Skeletal muscle satellite cell (primary cell): Measurements from ENCODE around the gene TSC22D3.
A peak's percentile ranks its signal among the peaks of the same experiment; 100 is the strongest.
"Not testable (repeated sequence)": the region's sequence is repeated elsewhere in the genome, so short reads cannot be mapped to it uniquely, and the experiment has no call there.

ENCODE experiments used
- H3K27me3 ChIP-seq: 2 replicates; pipeline ENCODE4 v1.7.0; 2013; ENCODE audit warnings: low read length; ENCODE audit not compliant: control insufficient read depth, insufficient read depth
- H3K36me3 ChIP-seq: 2 replicates; pipeline ENCODE4 v1.7.0; 2013; ENCODE audit warnings: mild to moderate bottlenecking, control low read depth, low read length; ENCODE audit not compliant: insufficient read depth
- H3K4me1 ChIP-seq: 2 replicates; pipeline ENCODE4 v1.7.0; 2013; ENCODE audit warnings: low read length; ENCODE audit not compliant: control insufficient read depth, insufficient read depth
- H3K4me2 ChIP-seq: 2 replicates; pipeline ENCODE4 v1.7.0; 2013; ENCODE audit warnings: mild to moderate bottlenecking, low read length
- H3K4me3 ChIP-seq: 2 replicates; pipeline ENCODE4 v1.7.0; 2013; ENCODE audit warnings: low read length
- H3K9ac ChIP-seq: 2 replicates; pipeline ENCODE4 v1.7.0; 2013; ENCODE audit warnings: mild to moderate bottlenecking, low read depth, low read length, moderate library complexity
- H3K9me3 ChIP-seq: replicated peaks from 2 replicates; pipeline ENCODE4 v1.7.0; 2013; ENCODE audit warnings: mild to moderate bottlenecking, control low read depth, low read length

The TSC22D3 gene

DNA sequence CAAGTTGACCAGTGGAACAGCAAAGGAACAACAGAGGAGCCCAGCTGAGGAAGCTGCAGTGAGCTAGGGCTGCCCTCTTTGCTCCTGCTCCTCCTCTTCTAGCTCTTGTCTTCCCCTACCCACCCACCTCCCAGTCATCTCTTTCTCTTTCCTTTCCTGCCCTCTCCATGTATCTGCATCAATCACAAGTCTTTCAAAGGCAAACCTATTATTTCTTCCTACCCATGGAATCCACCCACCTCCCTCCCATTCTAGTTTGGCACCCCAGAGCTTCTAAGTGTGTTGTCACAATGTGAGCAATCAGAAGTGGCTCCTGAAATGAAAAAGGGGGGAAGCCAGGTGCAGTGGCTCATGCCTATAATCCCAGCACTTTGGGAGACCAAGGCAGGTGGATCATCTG, 69.3 kb downstream of the TSC22D3 start:
- Histone ChIP-seq H3K4me2 (no peak overlapping the region), H3K9me3 (no peaks in the 10 kb centered on the region), H3K9ac (no peak overlapping the region), H3K27me3 (no peaks in the 10 kb centered on the region), H3K36me3 (no peaks in the 10 kb centered on the region), H3K4me3 (no peak overlapping the region), H3K4me1 (peaks cover 23% of the 10 kb centered on the region)

DNA sequence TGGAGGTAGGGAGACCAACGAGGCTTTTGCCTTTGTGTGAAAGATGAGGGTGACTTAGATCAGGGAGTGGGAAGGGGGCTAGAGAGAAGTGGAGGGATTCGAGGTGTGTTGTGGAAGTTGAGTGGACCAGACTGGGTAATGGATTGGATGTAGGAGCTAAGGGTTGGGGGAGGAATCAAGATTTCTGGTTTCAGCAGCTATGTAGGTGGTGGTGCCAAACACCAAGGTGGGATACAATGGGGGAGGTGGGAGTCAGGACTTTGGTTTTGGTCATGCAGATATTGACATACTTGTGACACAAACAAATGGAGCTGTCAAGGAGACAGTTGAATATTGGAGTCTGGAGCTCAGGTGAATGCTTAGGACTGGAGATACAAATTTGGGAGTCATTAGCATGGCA, 71.0 kb downstream of the TSC22D3 start:
- Histone ChIP-seq H3K4me2 (no peak overlapping the region), H3K9ac (no peak overlapping the region), H3K9me3 (no peaks in the 10 kb centered on the region), H3K27me3 (no peaks in the 10 kb centered on the region), H3K4me3 (no peak overlapping the region), H3K36me3 (no peaks in the 10 kb centered on the region), H3K4me1 (peaks cover 30% of the 10 kb centered on the region)

DNA sequence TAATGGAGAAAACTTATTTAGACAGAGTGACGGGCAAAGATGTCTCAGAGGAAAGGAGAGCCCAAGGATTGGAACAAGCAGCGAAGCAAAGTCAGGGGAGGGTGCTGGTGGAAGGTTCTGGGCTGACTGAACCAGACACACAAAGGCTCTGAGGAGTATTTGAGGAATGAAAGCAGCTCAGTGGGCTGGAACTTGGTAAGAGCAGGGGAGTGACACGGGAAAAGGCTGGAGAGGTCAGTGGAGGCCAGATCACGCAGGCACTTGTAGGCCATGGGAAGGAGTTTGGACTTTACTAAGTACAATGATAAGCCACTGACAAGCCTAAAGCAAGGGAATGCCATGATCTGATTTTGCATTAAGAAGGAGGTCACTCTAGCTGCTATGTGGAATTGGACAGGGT, 71.4 kb downstream of the TSC22D3 start:
- Histone ChIP-seq H3K4me1 (peaks cover 31% of the 10 kb centered on the region), H3K9ac (no peak overlapping the region), H3K9me3 (no peaks in the 10 kb centered on the region), H3K4me3 (no peak overlapping the region), H3K4me2 (no peak overlapping the region), H3K27me3 (no peaks in the 10 kb centered on the region), H3K36me3 (no peaks in the 10 kb centered on the region)

DNA sequence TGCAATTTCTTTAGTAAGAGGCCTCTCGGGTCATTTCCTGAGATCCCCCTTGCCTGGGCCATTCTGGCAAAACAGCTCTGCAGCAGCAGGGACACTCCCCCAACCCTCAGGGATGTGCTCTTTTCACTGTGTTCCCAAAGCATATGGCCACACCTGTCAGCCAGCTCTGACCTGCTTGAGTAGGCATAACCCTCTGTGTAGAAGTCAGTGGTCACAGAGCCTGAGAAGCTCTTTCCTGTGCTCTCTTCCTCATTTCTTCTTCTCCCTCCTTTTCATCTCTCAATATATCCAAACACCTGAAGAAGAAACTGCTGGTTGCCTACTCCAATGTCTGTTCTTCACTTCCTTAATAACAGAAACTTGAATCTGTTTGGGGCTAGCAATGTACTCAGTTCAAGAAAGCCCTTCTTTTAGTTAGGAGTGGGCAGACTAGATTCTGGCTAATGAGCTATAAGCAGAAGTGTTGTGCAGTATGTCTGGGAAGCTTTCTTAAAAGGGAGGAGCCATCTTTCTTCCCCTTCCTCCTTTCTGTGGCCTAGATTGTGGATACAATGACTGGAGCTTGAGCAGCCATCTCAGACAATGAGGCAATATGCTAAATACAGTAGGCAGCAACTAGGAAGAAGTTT, 74.0 kb downstream of the TSC22D3 start:
- Histone ChIP-seq H3K9ac (no peak overlapping the region), H3K27me3 (no peaks in the 10 kb centered on the region), H3K9me3 (no peaks in the 10 kb centered on the region)

DNA sequence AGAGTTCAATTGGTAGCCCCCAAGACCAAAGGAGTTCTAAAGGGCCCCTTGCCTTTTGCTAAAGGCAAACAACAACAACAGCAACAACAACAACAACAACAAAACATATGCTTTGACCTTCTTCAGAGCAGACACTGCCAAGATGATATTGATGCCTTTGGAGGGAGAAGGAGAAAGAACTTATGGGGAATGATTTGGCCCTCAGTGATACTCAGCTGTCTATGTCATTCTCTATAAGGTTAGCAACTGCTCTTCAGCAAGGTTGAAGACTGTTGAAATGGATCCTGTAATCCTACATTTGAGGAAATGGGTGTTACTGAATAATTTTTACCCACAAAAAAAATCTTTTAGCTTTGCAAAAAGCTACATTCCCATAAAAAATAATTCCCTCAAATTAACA, 74.8 kb downstream of the TSC22D3 start:
- Histone ChIP-seq H3K27me3 (no peaks in the 10 kb centered on the region), H3K4me2 (peak overlapping the region; percentile 50), H3K9ac (peak overlapping the region; percentile 68), H3K4me1 (peaks cover 23% of the 10 kb centered on the region), H3K36me3 (no peaks in the 10 kb centered on the region), H3K9me3 (no peaks in the 10 kb centered on the region), H3K4me3 (no peak overlapping the region)

More for the DNA sequence above, 74.0 kb downstream of the TSC22D3 start:
- Histone ChIP-seq H3K4me3 (no peak overlapping the region), H3K36me3 (no peaks in the 10 kb centered on the region), H3K4me1 (peaks cover 23% of the 10 kb centered on the region), H3K4me2 (no peak overlapping the region)

DNA sequence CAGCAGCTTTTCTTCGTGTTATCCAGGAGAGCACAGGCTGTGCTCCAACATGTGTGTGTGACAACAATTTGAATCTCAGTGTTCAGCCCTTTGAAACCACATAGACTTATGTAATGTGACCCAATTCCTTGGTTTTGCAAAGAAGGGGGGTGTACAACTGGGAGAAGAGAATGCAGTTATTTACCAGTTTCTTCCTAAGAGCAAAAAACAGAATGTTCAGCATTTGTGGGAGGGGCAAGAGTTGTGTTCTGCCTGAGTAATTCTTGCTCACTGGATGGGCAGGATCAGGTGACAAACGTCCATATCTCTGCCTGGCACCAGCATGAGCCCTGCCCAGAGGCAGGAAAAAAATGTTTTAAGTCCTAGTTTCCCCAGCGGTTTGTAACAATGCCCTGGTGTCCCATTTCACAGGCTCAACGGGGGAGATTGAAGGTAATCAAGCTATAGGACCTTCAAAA, 75.2 kb downstream of the TSC22D3 start:
- peak overlapping the region; percentile 68 for H3K9ac ChIP-seq
- H3K4me1 ChIP-seq = peaks cover 23% of the 10 kb centered on the region
- no peaks in the 10 kb centered on the region for H3K9me3 ChIP-seq

DNA sequence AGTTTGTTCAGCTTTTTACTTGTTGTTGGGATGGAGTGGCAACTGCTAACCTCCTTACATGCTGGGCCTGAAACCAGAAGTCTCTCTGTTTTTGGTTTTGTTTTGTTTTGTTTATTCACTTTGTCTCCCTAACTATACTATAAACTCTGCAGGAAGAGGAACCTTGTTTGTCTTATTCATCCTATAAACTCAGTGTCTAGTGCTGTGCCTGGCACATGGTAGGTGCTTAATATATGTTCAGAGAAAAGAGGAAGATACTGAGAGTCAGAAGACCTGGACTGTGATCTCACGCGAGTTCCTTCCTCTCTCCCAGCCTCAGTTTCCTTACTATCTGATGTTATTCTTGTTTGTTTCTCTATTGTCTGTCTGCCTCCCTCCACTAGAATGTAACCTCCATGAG, 76.0 kb downstream of the TSC22D3 start:
- no peak overlapping the region for H3K4me2 ChIP-seq
- H3K9ac ChIP-seq = peak overlapping the region; percentile 60
- H3K27me3 ChIP-seq = no peaks in the 10 kb centered on the region
- no peak overlapping the region for H3K4me3 ChIP-seq
- no peaks in the 10 kb centered on the region for H3K36me3 ChIP-seq
- H3K9me3 ChIP-seq = no peaks in the 10 kb centered on the region
- peaks cover 23% of the 10 kb centered on the region for H3K4me1 ChIP-seq

More for the DNA sequence above, 75.2 kb downstream of the TSC22D3 start:
- Histone ChIP-seq H3K4me2 (peak overlapping the region; percentile 50), H3K27me3 (no peaks in the 10 kb centered on the region), H3K4me3 (no peak overlapping the region), H3K36me3 (no peaks in the 10 kb centered on the region)

DNA sequence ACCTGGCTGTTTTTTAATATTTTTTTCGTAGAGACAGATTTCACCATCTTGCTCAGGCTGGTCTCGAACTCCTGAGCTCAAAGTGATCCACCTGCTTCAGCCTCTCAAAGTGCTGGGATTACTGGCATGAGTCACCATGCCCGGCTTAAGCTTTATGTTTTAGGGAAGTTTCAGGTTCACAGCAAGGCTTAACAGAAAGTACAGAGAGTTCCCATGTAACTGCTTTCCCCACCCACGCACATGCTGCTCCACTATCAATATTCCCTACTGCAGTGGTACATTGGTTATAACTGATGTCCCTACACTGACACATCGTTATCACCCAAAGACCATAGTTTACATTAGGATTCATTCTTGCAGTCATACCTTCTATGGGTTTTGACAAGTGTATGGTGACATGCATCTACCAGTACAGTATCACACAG, 84.6 kb downstream of the TSC22D3 start:
- Histone ChIP-seq H3K4me2 (no peak overlapping the region), H3K4me3 (no peak overlapping the region), H3K9ac (no peak overlapping the region), H3K4me1 (peaks cover 19% of the 10 kb centered on the region), H3K27me3 (peaks cover 9% of the 10 kb centered on the region), H3K9me3 (no peaks in the 10 kb centered on the region), H3K36me3 (no peaks in the 10 kb centered on the region)

DNA sequence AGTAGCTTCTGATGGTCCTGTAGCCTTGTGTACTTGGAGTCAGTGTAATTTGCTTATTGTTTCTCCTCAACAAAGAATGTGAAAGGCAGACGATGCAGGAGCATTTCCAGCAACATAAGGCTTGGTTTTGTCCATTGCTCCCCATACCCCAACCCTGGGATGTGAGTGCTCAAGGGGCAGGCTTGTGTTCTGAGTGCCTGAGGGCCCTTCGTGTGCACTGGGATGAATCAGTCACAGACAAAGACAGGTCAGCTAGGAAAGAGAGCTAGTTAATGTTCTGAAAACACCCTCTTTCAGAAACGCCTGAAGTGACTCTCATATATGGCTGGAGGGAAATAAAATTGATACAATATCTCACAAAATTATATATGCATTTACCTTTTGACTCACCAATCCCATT, 88.1 kb downstream of the TSC22D3 start:
- H3K36me3 ChIP-seq = no peaks in the 10 kb centered on the region
- no peak overlapping the region for H3K4me2 ChIP-seq
- peaks cover 47% of the 10 kb centered on the region for H3K4me1 ChIP-seq
- H3K9me3 ChIP-seq = no peaks in the 10 kb centered on the region
- H3K9ac ChIP-seq = no peak overlapping the region
- no peak overlapping the region for H3K4me3 ChIP-seq
- H3K27me3 ChIP-seq = peaks cover 9% of the 10 kb centered on the region

DNA sequence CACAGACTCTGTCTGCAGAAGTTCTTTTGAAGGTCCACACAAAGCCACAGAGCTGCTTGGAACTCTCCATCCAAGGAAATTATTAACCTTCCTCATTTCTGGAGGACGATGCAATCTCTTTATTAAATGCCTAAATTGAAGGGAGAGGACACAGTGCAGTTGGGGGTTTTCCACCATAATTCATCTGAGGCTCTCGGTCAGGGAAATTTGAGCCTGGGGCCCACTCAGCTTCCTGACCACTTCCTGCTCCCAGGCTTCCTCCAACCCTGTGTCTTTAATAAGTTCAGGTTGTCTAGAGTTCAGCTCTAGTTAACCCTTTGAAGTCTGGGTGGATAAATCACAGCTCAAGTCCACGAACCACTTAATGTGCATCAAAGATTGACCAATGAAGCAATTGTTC, 88.8 kb downstream of the TSC22D3 start:
- Histone ChIP-seq H3K4me1 (peaks cover 47% of the 10 kb centered on the region), H3K9me3 (no peaks in the 10 kb centered on the region), H3K4me2 (no peak overlapping the region), H3K27me3 (peaks cover 9% of the 10 kb centered on the region), H3K36me3 (no peaks in the 10 kb centered on the region), H3K4me3 (no peak overlapping the region), H3K9ac (no peak overlapping the region)

DNA sequence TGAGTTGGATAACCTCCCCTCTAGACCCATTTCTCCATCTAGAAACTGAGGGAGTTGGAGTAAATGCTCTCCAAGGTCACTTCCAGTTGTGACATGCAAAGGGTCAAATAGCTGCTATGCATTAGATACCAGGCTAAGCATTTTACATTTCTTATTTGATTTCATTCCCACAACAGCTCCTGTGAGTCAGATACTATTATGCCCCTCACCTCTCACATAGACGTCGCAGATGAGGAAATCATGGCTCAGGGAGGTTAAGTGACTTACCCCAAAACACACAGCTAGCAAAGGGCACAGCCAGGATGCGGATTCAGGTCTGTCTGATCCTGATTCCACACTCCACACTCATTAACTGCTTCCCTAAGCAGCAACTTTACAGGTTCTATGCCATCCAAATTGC, 89.6 kb downstream of the TSC22D3 start:
- Histone ChIP-seq H3K4me1 (peaks cover 47% of the 10 kb centered on the region), H3K4me3 (no peak overlapping the region), H3K9ac (no peak overlapping the region), H3K9me3 (no peaks in the 10 kb centered on the region), H3K27me3 (peaks cover 9% of the 10 kb centered on the region), H3K4me2 (no peak overlapping the region), H3K36me3 (no peaks in the 10 kb centered on the region)

DNA sequence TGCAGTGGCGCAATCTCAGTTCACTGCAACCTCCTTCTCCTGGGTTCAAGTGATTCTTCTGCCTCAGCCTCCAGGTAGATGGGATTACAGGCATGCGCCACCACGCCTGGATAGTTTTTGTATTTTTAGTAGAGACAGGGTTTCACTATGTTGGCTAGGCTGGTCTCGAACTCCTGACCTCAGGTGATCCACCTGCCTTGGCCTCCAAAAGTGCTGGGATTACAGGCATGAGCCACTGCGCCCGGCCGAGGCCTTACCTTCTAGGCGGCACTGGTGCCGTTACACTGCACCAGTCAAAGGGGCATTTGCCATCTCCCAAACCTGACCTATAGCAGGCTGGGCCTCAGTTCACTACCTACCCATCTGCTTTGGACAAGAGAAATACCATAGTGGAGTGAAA, 90.0 kb downstream of the TSC22D3 start:
- H3K4me1 ChIP-seq = peaks cover 47% of the 10 kb centered on the region
- H3K36me3 ChIP-seq, H3K27me3 ChIP-seq: not testable (repeated sequence)

More for the DNA sequence above, 90.0 kb downstream of the TSC22D3 start:
- H3K4me3 ChIP-seq, H3K9me3 ChIP-seq, H3K4me2 ChIP-seq, H3K9ac ChIP-seq: not testable (repeated sequence)
